HG03565 (cell line): ENCODE data around the gene CDH15.
A peak's percentile ranks its signal among the peaks of the same experiment; 100 is the strongest.
"Not testable (repeated sequence)": the region's sequence is repeated elsewhere in the genome, so short reads cannot be mapped to it uniquely, and the experiment has no call there.

Experiments
- ATAC-seq: cut with Tn5 transposase; IDR thresholded peaks from one replicate; pipeline ENCODE4 v1.9.1; 2021; ENCODE audit warnings: mild to moderate bottlenecking, moderate library complexity; ENCODE audit not compliant: unreplicated experiment

Gene CDH15

DNA sequence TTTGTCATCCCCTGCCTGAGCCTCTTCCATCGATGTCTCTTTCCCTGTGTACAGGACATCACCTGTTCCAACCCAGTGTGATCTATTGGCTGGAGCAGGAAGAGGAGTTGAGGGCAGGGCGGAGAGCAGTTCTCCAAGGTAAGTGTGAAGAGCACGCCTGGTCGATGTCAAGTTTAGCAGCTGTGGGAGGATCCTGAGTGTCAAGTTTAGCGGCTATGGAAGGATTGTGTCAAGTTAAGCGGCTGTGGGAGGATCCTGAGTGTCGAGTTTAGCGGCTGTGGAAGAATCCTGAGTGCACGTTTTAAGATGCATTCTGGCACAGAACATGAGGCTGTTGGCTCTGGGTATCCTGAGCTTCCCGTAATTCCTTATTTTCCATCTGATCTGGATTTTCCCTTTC is 53.1 kb downstream of the CDH15 start:
- ATAC-seq: no peak

GRCh38 chr16:89230255-89230654 is 58.7 kb downstream of the CDH15 start:
- no peak for ATAC-seq

- no peak for ATAC-seq
These were observed 60.6 kb downstream of the CDH15 start for GRCh38 chr16:89232107-89232506.

DNA sequence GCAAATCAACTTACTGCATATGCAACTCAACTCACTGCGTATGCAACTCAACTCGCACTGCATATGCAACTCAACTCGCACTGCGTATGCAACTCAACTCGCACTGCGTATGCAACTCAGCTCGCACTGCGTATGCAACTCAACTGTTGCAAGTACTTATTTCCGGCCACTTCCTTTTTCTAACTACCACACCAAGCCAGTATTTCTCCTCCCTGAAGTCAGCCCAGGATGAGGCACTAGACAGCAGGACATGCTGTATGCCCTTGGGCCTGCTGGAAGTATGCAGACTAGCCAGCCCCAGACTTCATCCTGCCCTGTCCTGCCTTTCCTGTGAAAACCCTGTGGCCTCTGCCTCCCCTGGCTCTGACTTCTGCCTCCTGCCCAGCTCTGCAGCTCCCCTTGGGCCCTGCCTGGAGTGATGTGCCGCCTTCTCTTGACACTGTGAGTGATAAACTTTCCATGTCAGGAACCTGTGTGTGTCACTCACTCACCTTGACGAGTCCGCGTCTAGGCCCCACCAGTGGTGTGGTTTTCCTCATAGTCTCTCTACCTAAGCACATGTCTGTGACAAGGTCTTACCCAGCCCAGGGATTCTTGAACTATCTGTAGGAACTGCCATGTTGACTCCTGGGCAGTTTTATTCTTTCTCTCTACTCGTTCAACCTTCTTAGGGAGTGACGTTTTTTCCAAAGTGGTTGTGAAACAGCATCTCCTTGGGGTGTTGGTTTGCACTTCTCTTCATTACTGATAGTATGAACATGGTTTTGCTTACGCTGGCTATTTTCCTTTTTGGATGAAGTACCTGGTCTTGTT is 62.3 kb downstream of the CDH15 start:
- ATAC-seq: no peak

DNA sequence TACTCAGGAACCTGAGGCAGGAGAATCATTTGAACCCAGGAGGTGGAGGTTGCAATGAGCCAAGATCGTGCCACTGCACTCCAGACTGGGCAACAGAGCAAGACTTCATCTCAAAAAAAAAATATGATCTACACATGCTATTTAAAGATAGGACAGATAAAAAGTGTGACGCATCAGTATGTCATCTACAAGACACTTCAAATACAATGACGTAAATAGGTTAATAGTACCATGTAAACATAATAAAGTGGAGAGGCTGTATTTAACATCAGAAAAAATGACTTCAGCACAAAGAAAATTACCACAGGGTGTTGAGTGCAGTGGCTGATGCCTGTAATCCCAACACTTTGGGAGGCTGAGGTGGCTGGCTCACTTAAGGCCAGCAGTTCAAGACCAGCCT is 66.2 kb downstream of the CDH15 start:
- ATAC-seq: no peak

- peak; percentile 47 for ATAC-seq
These were observed 69.8 kb downstream of the CDH15 start for GRCh38 chr16:89241187-89242007.

DNA sequence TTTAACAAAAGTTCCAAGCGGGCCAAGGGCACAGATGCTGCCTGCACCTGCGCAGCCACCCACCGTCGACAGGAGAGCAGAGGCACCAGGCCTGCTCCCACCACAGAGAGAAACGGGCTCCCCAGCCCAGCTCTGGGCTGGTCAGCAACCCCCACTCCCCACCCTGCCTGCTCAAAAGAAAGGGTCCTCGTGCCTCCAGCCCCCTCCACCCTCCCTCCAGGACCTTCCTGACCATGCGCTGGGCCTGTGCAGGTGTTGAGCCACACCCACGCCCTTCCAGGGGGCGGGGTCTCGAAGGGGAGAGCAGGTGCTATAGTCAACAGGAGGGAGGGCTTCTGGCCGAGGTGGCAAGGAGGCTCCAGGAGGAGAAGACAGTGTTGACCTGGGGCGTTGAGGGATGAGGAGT is 71.2 kb downstream of the CDH15 start:
- ATAC-seq: no peak

DNA sequence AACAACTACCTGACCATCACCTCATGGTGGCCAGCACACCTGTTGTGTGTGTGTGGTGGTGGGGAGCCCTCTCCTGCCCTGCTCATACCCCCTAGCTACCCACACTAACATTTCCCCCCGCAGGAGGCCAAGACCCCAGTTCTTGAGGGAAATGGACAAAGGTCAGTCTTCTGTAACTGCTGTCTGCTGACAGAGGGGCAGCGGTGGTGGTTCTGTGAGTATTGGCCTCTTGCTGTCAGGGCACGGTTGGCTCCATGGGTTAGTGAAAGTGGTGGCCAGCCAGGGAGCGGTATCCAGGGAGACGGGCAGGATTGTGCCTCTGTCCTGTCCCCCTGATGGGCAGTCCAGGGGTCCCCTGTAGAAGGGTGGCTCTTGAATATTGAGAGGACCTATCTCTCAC is 72.1 kb downstream of the CDH15 start:
- ATAC-seq: no peak

- ATAC-seq: not testable (repeated sequence)
These were observed 72.7 kb downstream of the CDH15 start for GRCh38 chr16:89244264-89244663.

GRCh38 chr16:89244754-89245153 is 73.2 kb downstream of the CDH15 start:
- no peak for ATAC-seq
